ENCODE measurements around the gene DPF3.

DPF3 gene

DNA sequence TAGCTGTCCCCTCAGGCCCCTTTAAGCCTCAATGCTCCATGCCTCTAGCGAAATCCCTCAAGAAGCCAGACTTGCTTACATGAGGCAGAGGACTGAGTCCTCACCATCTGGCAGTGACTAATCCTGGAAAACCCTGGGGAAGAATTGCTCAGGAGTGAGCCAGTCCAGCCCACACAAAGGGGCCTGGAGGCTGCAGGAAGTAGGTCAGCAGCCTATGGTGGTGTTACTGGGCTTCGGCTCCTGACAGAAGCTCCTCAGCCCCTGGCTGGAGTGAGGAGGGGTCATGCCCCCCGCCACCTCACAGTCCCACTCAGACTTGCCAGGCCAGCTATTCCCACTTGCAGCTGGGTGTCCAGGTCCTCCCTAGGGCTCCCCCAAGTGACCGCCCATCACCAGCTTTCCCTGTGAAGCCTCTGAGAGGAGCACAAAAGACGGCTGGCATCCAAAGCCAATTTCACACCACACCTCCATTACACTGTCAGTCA, 250.5 kb downstream of the DPF3 start:
- TF ChIP-seq, protein P1, sequence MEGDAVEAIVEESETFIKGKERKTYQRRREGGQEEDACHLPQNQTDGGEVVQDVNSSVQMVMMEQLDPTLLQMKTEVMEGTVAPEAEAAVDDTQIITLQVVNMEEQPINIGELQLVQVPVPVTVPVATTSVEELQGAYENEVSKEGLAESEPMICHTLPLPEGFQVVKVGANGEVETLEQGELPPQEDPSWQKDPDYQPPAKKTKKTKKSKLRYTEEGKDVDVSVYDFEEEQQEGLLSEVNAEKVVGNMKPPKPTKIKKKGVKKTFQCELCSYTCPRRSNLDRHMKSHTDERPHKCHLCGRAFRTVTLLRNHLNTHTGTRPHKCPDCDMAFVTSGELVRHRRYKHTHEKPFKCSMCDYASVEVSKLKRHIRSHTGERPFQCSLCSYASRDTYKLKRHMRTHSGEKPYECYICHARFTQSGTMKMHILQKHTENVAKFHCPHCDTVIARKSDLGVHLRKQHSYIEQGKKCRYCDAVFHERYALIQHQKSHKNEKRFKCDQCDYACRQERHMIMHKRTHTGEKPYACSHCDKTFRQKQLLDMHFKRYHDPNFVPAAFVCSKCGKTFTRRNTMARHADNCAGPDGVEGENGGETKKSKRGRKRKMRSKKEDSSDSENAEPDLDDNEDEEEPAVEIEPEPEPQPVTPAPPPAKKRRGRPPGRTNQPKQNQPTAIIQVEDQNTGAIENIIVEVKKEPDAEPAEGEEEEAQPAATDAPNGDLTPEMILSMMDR (IDR thresholded peaks at IDR 0.05; ENCODE audit: insufficient read depth, low read depth, low read length, missing control alignments) = no peak
- DNase-seq (ENCODE audit: low read depth) = peak; percentile 97
- H3K4me3 ChIP-seq (ENCODE audit: low read length) = no peak overlapping the region

DNA sequence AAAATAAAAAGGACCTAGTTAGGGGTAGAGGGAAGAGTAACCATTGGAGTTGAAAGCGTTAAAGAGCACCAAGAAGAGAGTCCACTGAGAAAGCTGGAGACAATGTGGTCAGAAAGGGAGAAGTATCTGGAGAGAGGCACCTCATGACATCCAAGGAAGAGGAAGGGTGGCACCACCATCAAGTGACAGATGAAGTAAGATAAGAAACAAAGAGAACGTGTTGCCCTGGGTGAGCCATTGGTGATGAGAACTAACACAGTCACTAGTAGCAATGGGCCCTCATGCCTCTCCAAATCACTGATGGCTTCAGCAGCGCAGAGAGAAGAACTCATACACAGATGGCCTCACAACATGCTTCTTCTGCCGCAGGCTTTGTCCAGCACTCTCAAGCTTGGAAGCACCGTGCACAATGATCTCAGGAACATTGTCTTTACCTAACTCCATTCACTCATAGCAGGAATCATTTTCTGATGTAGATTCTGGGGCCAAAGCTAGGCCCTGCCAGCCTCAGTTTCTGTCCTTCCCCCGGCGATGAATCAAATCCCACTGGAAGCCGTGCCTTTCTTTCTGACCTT, 252.9 kb downstream of the DPF3 start:
- TF ChIP-seq, protein P1 (IDR thresholded peaks at IDR 0.05; ENCODE audit: insufficient read depth, low read depth, low read length, missing control alignments) = no peak
- no peak overlapping the region for H3K4me3 ChIP-seq (ENCODE audit: low read length)
- DNase-seq (ENCODE audit: low read depth) = no peak

DNA sequence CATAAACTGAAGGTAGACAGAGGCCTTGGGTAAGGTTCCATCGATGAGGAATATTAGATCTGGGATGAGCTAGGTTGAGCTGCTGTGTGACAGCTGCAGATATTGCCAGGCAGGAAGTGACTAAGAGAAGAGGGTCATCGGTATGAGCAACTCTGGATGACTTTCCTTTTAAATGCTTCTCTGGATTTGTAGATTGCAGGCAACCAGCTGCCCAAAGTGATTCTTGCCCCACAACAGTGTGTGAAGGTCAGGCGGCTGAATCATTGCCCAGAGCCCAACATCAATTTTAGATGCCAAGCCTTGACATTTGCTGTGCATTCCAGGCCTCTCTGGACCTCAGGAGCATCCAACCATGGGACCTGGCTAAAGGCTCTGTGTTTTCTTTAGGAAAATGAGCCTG, 255.9 kb downstream of the DPF3 start:
- DNase-seq (ENCODE audit: low read depth) = peak; percentile 81
- TF ChIP-seq, protein P1 (IDR thresholded peaks at IDR 0.05; ENCODE audit: insufficient read depth, low read depth, low read length, missing control alignments) = no peak
- H3K4me3 ChIP-seq (ENCODE audit: low read length) = no peak overlapping the region

DNA sequence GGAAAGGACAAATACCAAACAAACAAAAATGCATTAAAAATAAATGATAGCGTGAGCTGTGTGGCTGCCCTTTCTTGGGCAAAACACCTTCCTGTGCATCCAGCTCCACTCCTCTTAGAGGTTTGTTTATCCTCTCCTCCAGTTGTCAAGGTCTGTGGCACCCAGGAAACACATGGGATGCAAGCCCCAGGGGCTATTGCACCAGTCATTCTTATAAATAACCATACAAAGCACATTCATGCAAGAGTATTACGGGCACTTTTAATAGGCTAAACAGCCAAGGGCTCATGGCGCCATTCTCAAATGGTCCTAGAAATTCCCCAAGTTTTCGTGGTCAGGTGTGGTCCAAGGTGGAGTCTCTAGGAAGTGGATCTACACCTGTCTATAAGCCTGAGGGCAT, 257.0 kb downstream of the DPF3 start:
- DNase-seq (ENCODE audit: low read depth) = no peak
- H3K4me3 ChIP-seq (ENCODE audit: low read length) = no peak overlapping the region
- TF ChIP-seq, protein P1 (IDR thresholded peaks at IDR 0.05; ENCODE audit: insufficient read depth, low read depth, low read length, missing control alignments) = no peak

DNA sequence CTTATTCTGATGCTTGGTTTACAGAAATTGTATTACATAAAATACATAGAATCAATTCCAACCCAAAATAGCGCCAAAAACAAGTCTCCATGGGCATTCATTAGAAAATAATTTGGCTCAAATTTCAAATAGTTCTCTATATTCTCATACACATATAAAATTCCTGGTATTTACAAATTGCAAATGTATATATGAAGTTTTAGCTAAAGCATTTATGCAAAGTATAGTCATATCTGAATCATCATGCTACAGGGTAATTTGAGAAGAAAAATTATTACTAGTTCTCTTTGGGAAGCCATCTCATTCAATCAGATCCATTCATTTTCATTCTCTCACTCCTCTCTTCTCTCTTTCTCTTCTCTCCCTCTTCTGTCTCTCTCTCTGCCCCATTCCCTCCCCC, 257.8 kb downstream of the DPF3 start:
- TF ChIP-seq, protein P1 (IDR thresholded peaks at IDR 0.05; ENCODE audit: insufficient read depth, low read depth, low read length, missing control alignments) = no peak
- DNase-seq (ENCODE audit: low read depth) = peak; percentile 26
- H3K4me3 ChIP-seq (ENCODE audit: low read length) = no peak overlapping the region

DNA sequence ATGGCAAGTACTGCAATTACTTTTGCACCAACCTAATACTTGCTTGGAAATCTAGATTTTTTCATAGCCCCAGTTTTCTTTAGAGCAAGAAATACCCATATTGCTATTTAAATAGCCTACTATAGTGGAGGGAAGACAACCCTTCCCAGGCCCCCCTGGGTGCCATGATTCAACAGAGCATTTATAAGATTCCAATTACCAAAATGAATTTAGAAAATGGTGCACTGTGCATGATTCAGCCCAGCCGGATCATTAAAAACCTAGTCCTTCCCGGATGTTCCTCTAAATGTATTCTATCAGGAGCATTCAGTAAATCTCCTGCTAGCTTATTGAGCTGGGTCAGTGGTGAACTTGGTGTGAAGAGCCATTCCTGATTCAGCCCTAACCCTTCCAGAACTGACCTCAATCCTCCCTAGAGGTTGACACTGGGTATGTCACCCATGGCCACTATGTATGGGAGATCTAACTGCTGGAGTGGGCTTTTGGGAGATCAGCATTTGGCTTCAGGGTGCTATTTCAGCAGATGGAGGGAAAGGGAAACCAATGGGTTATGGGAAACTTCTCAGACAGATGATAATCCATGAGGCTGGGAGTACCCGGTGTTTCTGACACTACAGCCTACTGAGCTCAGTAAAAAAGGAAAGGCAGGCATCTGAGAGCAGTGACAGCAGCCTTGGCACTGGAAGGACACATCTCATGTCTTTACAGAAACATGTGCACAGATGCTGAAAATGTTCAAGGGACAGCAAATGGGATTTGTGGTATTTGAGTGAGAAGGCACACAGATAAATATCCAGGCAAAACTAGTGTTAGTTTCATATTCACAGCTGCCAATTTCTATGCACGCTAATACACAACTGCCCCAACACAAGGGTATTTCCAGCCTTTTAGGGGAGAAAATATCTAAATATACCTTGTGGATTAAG, 258.9 kb downstream of the DPF3 start:
- no peak overlapping the region for H3K4me3 ChIP-seq (ENCODE audit: low read length)
- TF ChIP-seq, protein P1 (IDR thresholded peaks at IDR 0.05; ENCODE audit: insufficient read depth, low read depth, low read length, missing control alignments) = no peak
- DNase-seq (ENCODE audit: low read depth) = no peak
